DMS 273 (cell line): Measurements from ENCODE around the gene TMSB15A.
"Not testable (repeated sequence)": the region's sequence is repeated elsewhere in the genome, so short reads cannot be mapped to it uniquely, and the experiment has no call there.

ENCODE experiments used
- DNase-seq: peaks from one replicate; lab custom pipeline; 2025; ENCODE audit not compliant: unreplicated experiment; lab: John Stamatoyannopoulos, UW

TMSB15A gene

GRCh38 chrX:102515975-102516941 is at the start of gene TMSB15A:
Gene TMSB15A (minus strand): TSS chrX:102516739.
- peak; percentile 79 for DNase-seq

DNA sequence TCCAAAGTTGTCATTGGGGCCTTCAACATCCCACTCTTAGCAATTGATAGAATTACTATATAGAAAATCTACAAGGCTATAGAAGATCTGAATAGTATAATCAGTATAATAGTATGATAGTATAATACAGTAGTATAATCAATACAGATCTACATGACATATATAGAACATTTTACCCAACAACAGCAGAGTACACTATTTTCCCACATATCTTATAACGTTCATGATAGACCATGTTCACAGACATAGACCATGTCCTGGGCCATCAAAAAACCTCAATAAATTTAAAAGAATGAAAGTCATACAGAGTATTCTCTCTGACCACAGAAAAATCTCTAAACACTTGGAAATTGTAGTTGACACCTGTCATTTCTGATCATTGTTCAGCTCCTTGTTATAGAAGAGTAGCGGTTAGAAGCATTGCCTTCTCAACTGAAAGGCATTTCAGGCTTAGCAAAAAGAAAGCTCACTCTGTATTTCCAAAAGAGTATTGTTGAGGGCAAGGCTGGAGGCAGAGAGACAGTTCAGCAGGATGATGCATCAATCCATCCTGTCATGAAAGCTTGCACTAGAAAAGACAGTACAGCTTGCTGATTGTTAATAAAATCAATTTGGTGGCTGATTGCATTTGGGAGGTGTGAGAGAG is 44.0 kb upstream of the TMSB15A start:
- DNase-seq, result no peak

DNA sequence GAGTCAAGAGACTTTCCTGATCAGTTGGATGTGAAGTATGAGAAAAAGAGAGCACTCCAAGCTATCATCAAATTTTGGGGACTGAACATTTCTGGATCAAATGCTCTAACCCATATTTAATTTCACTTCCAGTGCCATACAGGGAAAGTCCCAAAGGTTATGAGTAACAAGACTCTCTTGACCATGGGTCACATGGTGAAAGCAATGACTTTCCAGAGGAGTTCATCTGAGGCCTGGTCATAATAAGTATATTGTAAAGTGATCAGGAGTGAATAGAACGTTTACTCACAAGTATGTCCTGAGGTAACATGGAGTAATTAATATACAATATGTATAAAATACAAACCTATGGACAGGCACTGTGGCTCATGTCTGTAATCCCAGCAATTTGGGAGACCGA is 42.1 kb upstream of the TMSB15A start:
- no peak for DNase-seq

GRCh38 chrX:102548231-102548630 is 31.7 kb upstream of the TMSB15A start:
- no peak for DNase-seq

DNA sequence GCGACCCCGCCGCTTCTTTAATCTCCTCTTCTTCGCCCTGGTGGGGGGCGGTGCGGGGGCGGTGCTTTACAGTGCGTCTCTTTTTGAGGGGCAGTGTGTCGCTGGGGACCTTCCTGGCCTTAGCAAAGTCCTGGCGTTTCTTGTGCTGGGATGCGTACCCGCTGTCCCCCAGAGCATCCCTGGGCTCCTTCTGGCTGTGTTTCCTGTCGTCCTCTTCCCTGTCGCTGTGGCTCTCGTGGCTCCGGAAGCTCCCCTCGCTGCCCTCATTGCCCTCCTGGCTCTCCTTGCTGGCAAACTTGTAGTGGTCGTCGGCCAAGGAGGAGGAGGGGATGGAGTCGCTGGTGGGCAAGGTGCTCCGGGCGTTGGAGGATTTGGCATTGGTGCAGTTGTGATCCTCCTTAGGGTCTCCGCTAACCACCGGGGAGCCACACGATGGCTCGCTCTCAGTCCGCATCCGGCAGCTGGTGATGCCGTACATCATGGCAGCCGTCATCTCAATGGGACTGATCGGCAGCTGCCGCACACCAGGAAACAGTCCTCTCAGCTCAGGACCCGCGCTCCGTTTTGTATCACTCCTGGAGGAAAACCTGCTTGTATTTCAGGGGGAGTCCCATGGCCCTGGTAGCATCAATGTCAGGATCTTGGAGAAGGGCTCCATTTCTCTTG is 30.4 kb upstream of the TMSB15A start:
- no peak for DNase-seq

- not testable (repeated sequence) for DNase-seq
Measured at GRCh38 chrX:102546175-102546574, 29.6 kb upstream of the TMSB15A start.

DNA sequence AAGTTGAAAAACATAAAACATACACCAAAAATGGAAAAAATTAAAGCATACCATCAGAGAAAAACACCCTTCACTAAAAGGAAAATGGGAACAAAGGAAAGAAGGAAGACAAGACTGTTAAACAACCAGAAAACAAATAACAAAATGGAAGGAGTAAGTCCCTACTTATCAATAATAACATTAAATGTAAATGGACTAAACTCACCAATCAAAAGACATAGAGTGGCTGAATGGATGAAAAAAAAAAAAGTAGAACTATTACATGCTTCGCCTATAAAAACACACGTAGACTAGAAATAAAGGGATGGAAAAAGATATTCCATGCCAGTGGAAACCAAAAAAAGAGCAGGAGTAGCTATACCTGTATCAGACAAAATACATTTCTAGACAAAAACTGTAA is 19.4 kb upstream of the TMSB15A start:
- DNase-seq, result no peak

DNA sequence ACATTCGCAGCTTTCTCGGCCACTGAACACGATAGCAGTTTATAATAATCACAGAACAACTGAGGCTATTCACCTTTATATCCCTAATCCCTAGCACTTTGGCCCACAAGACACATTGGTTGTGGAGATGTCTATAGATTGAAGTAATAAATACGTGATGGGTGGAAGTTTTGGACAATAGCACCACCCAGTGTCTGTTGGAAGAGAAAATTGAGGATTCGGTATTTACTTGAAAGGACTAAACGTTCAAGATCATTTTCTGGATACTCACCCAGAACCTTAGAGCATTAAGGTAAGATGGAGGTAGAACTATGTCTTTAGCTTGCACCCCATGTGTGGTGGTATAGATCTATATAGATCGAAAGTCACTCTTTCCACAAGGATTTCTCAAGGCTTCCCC is 787 bp upstream of the TMSB15A start:
- DNase-seq, result peak; percentile 62

DNA sequence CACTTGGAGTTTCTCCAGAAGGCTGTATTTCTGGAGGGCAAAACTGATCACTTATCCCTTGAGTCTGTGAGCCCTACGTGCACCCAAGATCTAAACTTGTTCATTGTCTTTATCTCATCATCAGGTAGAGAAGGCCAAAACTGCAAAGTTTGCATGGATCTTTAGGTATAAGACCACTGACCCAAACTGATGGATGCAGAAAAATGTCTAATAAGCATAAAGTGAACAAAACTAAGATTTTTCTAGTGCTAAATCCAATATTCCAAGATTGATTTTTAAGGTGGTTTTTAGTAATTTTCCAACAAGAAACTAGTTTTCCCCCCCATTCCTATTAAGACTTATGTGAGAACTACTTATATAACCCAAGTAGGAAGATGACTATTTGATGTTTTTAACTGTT is 2.0 kb downstream of the TMSB15A start:
- DNase-seq, result no peak

DNA sequence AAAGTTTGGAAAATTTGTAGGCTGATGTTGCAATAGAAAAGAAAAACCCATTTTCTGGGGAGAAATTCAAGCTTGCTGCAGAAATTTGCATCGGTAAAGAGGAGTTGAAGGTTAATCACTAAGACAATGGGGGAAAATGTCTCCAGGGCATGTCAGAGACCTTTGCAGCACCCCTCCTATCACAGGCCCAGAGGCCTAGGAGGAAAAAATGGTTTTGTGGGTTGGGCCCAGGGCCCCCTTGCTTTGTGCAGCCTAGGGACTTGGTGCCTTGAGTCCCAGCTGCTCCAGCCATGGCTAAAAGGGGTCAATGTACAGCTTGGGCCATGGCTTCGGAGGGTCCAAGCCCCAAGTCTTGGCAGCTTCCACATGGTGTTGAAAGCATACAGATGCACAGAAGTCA is 17.8 kb downstream of the TMSB15A start:
- DNase-seq, result no peak

- DNase-seq, result no peak
Measured at GRCh38 chrX:102491766-102492165, 24.8 kb downstream of the TMSB15A start.

DNA sequence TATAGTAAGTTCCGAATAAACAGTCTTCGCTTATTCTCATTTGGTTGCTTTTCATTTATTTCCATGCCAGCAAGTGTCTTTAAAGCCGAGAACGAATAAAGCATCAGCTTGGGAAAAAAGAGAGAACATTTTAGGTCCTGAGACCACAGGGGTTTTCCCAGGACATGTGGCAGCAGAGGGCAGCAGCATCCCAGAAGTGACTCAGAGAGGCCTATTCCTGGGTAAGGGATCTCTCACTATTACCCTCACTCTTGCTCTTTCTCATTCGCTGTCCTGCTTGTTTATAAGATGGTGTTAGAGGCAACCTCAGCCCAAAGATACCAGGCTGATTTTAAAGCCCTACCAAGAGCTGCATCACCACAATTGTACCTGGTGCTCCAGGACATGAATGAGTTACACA is 37.8 kb downstream of the TMSB15A start:
- not testable (repeated sequence) for DNase-seq

DNA sequence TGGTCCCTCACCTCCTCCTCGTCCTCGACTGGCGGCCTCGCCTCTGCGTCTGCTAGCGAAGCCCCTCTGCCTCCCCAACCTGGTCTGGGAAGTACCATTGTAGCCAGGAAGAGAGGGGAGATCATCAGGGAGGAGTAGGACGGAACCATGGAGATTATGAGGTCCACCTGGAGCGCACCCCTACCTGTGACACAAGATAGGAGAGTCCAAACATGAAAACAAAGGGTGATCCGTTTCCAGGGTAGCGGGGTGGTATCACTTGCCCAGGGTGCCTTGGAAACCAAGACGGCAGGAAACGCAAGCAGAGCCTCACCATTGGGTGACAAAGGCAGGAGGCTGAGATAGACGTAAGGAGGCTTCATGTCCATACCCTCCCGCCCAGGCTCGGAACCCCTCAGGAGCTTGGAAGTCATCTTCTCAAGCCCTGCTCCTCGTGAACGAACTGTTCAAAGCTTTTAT is 44.7 kb downstream of the TMSB15A start, which contains the start of gene TCP11X2:
Gene TCP11X2, minus strand, starts transcription at position 51 of the 459 bp plus-strand sequence.
- DNase-seq, result not testable (repeated sequence)

DNA sequence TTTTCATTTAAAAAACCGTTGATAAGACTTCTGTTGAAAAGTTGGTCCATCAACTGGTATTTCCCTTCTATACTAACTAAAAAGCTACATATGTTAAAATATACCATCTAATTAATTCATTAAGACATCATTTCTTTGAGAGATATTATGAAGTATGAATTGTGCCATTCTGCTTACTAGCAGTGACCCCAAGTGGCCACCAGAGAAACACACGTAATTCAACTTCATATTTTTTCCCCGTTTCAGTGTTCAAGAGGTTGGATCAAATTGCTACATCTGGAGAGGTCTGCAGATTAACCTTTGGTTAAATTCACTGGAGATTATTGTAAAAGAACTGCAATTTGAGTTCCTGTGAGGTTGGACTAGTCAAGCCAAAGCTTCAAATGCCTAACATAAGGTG is 46.3 kb downstream of the TMSB15A start:
- not testable (repeated sequence) for DNase-seq
